ENCODE data around the gene IFNL4.
"Not testable (repeated sequence)": the region's sequence is repeated elsewhere in the genome, so short reads cannot be mapped to it uniquely, and the experiment has no call there.

DNA sequence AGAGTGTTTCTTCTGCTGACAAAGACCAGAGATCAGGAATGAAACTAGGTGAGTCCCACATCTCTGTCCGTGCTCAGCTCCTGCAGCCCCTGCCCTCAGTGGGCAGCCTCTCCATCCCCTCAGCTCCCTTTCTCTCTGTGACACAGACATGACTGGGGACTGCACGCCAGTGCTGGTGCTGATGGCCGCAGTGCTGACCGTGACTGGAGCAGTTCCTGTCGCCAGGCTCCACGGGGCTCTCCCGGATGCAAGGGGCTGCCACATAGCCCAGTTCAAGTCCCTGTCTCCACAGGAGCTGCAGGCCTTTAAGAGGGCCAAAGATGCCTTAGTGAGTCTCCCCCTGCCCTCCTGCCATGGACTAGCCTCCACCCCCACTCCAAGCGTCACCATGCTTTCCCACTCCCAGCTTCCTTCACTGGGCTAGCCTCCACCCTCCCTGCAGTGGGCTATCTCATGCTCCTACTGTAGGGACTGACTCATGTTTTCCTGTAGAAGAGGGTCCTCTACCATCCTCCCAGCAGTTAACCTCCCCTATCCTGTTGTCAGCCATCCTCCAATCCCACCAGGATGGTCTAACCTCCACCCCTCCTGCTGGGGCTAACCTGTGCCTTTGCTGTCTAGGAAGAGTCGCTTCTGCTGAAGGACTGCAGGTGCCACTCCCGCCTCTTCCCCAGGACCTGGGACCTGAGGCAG, 20.0 kb upstream of the IFNL4 start:
- not testable (repeated sequence) for TF ChIP-seq POLR2AphosphoS5, GABPA (IDR thresholded peaks at IDR 0.05; ENCODE audit: low read depth)
- TF ChIP-seq, protein P1, sequence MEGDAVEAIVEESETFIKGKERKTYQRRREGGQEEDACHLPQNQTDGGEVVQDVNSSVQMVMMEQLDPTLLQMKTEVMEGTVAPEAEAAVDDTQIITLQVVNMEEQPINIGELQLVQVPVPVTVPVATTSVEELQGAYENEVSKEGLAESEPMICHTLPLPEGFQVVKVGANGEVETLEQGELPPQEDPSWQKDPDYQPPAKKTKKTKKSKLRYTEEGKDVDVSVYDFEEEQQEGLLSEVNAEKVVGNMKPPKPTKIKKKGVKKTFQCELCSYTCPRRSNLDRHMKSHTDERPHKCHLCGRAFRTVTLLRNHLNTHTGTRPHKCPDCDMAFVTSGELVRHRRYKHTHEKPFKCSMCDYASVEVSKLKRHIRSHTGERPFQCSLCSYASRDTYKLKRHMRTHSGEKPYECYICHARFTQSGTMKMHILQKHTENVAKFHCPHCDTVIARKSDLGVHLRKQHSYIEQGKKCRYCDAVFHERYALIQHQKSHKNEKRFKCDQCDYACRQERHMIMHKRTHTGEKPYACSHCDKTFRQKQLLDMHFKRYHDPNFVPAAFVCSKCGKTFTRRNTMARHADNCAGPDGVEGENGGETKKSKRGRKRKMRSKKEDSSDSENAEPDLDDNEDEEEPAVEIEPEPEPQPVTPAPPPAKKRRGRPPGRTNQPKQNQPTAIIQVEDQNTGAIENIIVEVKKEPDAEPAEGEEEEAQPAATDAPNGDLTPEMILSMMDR (IDR thresholded peaks at IDR 0.05; ENCODE audit: insufficient read depth, low read length), result not testable (repeated sequence)

Measured in HL-60 (cell line).